Esophagus muscularis mucosa (tissue), 4 donors: ENCODE data around the gene STRIT1. TPM values are rescaled to one million over a fixed set of nuclear protein-coding genes. Genes with fewer than 3 reads are reported as not detected.

ENCODE experiments used
- DNase-seq: peaks from one replicate; pipeline ENCODE4 v3.0.0-alpha.2; 2017; ENCODE audit errors: extremely low spot score
- H3K27ac ChIP-seq, 4 donors: fragments of 200-600 bp; sonication (generic); replicated peaks in 1 of 4; 1 replicate in 3 of 4; 2 replicates in 1 of 4; pipeline ENCODE4 v1.5.1; 2016 to 2019; ENCODE audit warnings: mild to moderate bottlenecking in 1 of 4
- H3K27me3 ChIP-seq, 4 donors: fragments of 200-600 bp; sonication (generic); one replicate each; pipeline versions ENCODE4 v1.5.1 to v1.6.0; 2016 to 2019
- H3K36me3 ChIP-seq, 4 donors: fragments of 200-600 bp; sonication (generic); one replicate each; pipeline ENCODE4 v1.5.1; 2016 to 2019
- H3K4me1 ChIP-seq, 4 donors: fragments of 200-600 bp; sonication (generic); one replicate each; pipeline ENCODE4 v1.5.1; 2016 to 2019
- H3K4me3 ChIP-seq, 4 donors: fragments of 200-600 bp; sonication (generic); 1 replicate in 2 of 4; 2 replicates in 2 of 4; pipeline ENCODE4 v1.5.1; 2016 to 2019; ENCODE audit warnings: mild to moderate bottlenecking in 4 of 4, moderate library complexity in 1 of 4
- H3K9me3 ChIP-seq, 4 donors: fragments of 200-600 bp; sonication (generic); 1 replicate in 3 of 4; 2 replicates in 1 of 4; pipeline ENCODE4 v1.5.1; 2016 to 2019
- CTCF ChIP-seq, 3 experiments: fragments of 200-600 bp in 2 of 3; fragments of 450-650 bp in 1 of 3; sonication (generic) in 2 of 3; IDR thresholded peaks; one replicate each; pipeline ENCODE4 v1.5.1; 2017 to 2019; ENCODE audit warnings: antibody characterized with exemption in 3 of 3, mild to moderate bottlenecking in 2 of 3, moderate library complexity in 1 of 3
- EP300 ChIP-seq: sonication (generic); formaldehyde crosslinking; IDR thresholded peaks from one replicate; pipeline ENCODE4 v1.6.1; 2017; ENCODE audit warnings: antibody characterized with exemption
- POLR2A ChIP-seq: fragments of 450-650 bp; IDR thresholded peaks from one replicate; pipeline ENCODE4 v1.6.1; 2017; ENCODE audit warnings: antibody characterized with exemption, moderate library complexity, mild to moderate bottlenecking, low read depth
- POLR2AphosphoS5 ChIP-seq, 2 donors: sonication (generic); formaldehyde crosslinking; IDR thresholded peaks; one replicate each; pipeline ENCODE4 v1.6.1; 2017; ENCODE audit warnings: antibody characterized with exemption in 2 of 2
- WGBS: methylation state at CpG from one replicate; pipeline ENCODE4 v1.1.5; 2018; 5-methylcytosine and 5-hydroxymethylcytosine counted together
- intact Hi-C: fragments of 100-400 bp; cut with DNase I; formaldehyde crosslinking; loops from one replicate; pipeline ENCODE4 v1.15.1; 2023
- total RNA-seq, 4 donors: library from RNA; depleted of rRNA; stranded (reverse); fragments of >200 nt; gene quantifications; one replicate each; pipeline versions ENCODE4 v1.1.0 to v1.2.1, GENCODE V29; 2016

STRIT1 gene
- total RNA-seq, 4 donors from 2014 or later = not detected

- no peak for TF ChIP-seq POLR2A
- no peak for TF ChIP-seq POLR2AphosphoS5 (IDR thresholded peaks at IDR 0.05)
- TF ChIP-seq EP300 = no peak
- TF ChIP-seq CTCF (IDR thresholded peaks at IDR 0.05) = no peak
- 48% methylated on average over 6 of the region's 6 CpGs for WGBS
- intact Hi-C loops = no loop called here
- no peaks in the 10 kb centered on the region for H3K4me1 ChIP-seq
- no peak overlapping the region for H3K4me3 ChIP-seq
- H3K36me3 ChIP-seq = no peaks in the 10 kb centered on the region
- no peaks in the 10 kb centered on the region for H3K9me3 ChIP-seq
- no peak for DNase-seq
- H3K27me3 ChIP-seq = no peaks in the 10 kb centered on the region
- no peak overlapping the region for H3K27ac ChIP-seq
These were observed 41.6 kb upstream of the STRIT1 start for GRCh38 chr3:155334914-155335723.

- H3K36me3 ChIP-seq = no peaks in the 10 kb centered on the region
- no peak overlapping the region for H3K27ac ChIP-seq
- intact Hi-C loops = no loop called here
- DNase-seq = no peak
- H3K4me3 ChIP-seq = no peak overlapping the region
- no peaks in the 10 kb centered on the region for H3K4me1 ChIP-seq
- 53% methylated on average over 3 of the region's 3 CpGs for WGBS
- no peak for TF ChIP-seq EP300
- no peak for TF ChIP-seq CTCF (IDR thresholded peaks at IDR 0.05)
- no peak for TF ChIP-seq POLR2A
- no peak for TF ChIP-seq POLR2AphosphoS5 (IDR thresholded peaks at IDR 0.05)
- no peaks in the 10 kb centered on the region for H3K27me3 ChIP-seq
- no peaks in the 10 kb centered on the region for H3K9me3 ChIP-seq
These were observed 40.9 kb upstream of the STRIT1 start for GRCh38 chr3:155334215-155334913.

GRCh38 chr3:155332716-155333115 is 39.2 kb upstream of the STRIT1 start:
- H3K4me1 ChIP-seq = no peaks in the 10 kb centered on the region
- intact Hi-C loops = no loop called here
- no peak overlapping the region for H3K27ac ChIP-seq
- no peaks in the 10 kb centered on the region for H3K9me3 ChIP-seq
- H3K4me3 ChIP-seq = no peak overlapping the region
- WGBS = 64% methylated on average over 4 of the region's 4 CpGs
- no peaks in the 10 kb centered on the region for H3K27me3 ChIP-seq
- TF ChIP-seq POLR2AphosphoS5 (IDR thresholded peaks at IDR 0.05) = no peak
- TF ChIP-seq CTCF (IDR thresholded peaks at IDR 0.05) = no peak
- no peak for TF ChIP-seq POLR2A
- TF ChIP-seq EP300 = no peak
- no peak for DNase-seq
- H3K36me3 ChIP-seq = no peaks in the 10 kb centered on the region

GRCh38 chr3:155331078-155331477 is 37.6 kb upstream of the STRIT1 start:
- intact Hi-C loops = no loop called here
- H3K4me3 ChIP-seq = no peak overlapping the region
- WGBS = 69% methylated on average over 2 of the region's 2 CpGs
- no peaks in the 10 kb centered on the region for H3K9me3 ChIP-seq
- TF ChIP-seq POLR2A (no peak), POLR2AphosphoS5 (IDR thresholded peaks at IDR 0.05) (no peak), EP300 (no peak), CTCF (IDR thresholded peaks at IDR 0.05) (no peak)
- no peak overlapping the region for H3K27ac ChIP-seq
- no peak for DNase-seq
- H3K36me3 ChIP-seq = no peaks in the 10 kb centered on the region
- no peaks in the 10 kb centered on the region for H3K4me1 ChIP-seq
- no peaks in the 10 kb centered on the region for H3K27me3 ChIP-seq
